ENCODE measurements around the gene CORIN.

DNA sequence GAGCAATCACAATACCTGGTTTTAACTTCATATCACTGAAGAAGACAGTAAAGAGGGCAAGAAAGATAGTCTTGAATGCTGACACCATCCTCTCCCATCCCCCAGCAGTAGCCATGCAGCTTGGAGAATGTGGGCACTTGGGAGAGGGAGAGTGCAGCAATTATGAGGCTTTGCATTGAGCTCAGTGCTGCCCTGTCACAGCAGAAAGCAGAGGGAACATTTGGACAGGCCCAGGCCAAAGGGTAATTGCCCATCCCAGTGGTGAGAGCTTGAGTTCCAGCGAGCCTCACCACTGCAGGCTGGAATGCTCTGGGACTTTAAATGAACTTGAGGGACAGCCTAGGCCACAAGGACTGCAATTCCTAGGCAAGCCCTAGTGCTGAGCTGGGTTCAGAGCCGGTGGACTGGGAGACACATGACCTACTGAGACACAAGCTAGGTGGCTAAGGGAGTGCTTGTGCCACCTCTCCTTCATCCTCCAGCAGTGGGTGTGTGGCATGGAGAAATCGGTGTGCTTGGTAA, 36.3 kb downstream of the CORIN start:
- TF ChIP-seq, protein P1, sequence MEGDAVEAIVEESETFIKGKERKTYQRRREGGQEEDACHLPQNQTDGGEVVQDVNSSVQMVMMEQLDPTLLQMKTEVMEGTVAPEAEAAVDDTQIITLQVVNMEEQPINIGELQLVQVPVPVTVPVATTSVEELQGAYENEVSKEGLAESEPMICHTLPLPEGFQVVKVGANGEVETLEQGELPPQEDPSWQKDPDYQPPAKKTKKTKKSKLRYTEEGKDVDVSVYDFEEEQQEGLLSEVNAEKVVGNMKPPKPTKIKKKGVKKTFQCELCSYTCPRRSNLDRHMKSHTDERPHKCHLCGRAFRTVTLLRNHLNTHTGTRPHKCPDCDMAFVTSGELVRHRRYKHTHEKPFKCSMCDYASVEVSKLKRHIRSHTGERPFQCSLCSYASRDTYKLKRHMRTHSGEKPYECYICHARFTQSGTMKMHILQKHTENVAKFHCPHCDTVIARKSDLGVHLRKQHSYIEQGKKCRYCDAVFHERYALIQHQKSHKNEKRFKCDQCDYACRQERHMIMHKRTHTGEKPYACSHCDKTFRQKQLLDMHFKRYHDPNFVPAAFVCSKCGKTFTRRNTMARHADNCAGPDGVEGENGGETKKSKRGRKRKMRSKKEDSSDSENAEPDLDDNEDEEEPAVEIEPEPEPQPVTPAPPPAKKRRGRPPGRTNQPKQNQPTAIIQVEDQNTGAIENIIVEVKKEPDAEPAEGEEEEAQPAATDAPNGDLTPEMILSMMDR (IDR thresholded peaks at IDR 0.05; ENCODE audit: low read depth, low read length, poor library complexity, severe bottlenecking) = no peak
- TF ChIP-seq EZH2phosphoT487 (IDR thresholded peaks at IDR 0.05; ENCODE audit: borderline replicate concordance, low read length) = no peak
